ENCODE measurements around the gene ASS1.

ASS1 gene

GRCh38 chr9:130500340-130501180 lies 55.8 kb downstream of the ASS1 start:
- no peaks in the 10 kb centered on the region for H4K20me1 ChIP-seq (ENCODE audit: insufficient read depth, low read length)
- H3K9ac ChIP-seq (ENCODE audit: low read depth, low read length): no peak overlapping the region
- DNase-seq (no peak), ATAC-seq (ENCODE audit: insufficient read depth, low read depth) (no peak)
- H3K36me3 ChIP-seq (ENCODE audit: insufficient read depth, low read length): no peaks in the 10 kb centered on the region
- H3K4me3 ChIP-seq (ENCODE audit: low read depth in 1 of 2, low read length in 2 of 2): no peak overlapping the region
- H3K9me3 ChIP-seq (ENCODE audit: insufficient read depth, low read length, severe bottlenecking): peaks cover 3% of the 10 kb centered on the region
- no peaks in the 10 kb centered on the region for H3K4me1 ChIP-seq (ENCODE audit: insufficient read depth, low read length)
- no peak overlapping the region for H2AFZ ChIP-seq (ENCODE audit: low read depth, low read length)
- no peak overlapping the region for H3K27ac ChIP-seq (ENCODE audit: low read length)
- no peak for TF ChIP-seq CTCF (IDR thresholded peaks at IDR 0.05; ENCODE audit: borderline replicate concordance, extremely low read depth, low read length, poor library complexity, severe bottlenecking)
- TF ChIP-seq EZH2 (IDR thresholded peaks at IDR 0.05; ENCODE audit: borderline replicate concordance, low read depth, low read length, severe bottlenecking): no peak
- H3K27me3 ChIP-seq (ENCODE audit: insufficient read depth, low read length, poor library complexity): no peaks in the 10 kb centered on the region
- H3K4me2 ChIP-seq (ENCODE audit: insufficient read depth, low read length): no peak overlapping the region
- no peaks in the 10 kb centered on the region for H3K79me2 ChIP-seq (ENCODE audit: insufficient read depth, low read length)

- no peaks in the 10 kb centered on the region for H3K27me3 ChIP-seq (ENCODE audit: insufficient read depth, low read length, poor library complexity)
- no peak overlapping the region for H3K4me3 ChIP-seq (ENCODE audit: low read depth in 1 of 2, low read length in 2 of 2)
- H3K4me2 ChIP-seq (ENCODE audit: insufficient read depth, low read length): no peak overlapping the region
- no peaks in the 10 kb centered on the region for H4K20me1 ChIP-seq (ENCODE audit: insufficient read depth, low read length)
- ATAC-seq (ENCODE audit: insufficient read depth, low read depth): no peak
- no peaks in the 10 kb centered on the region for H3K9me3 ChIP-seq (ENCODE audit: insufficient read depth, low read length, severe bottlenecking)
- H2AFZ ChIP-seq (ENCODE audit: low read depth, low read length): no peak overlapping the region
- TF ChIP-seq CTCF (IDR thresholded peaks at IDR 0.05; ENCODE audit: borderline replicate concordance, extremely low read depth, low read length, poor library complexity, severe bottlenecking) (no peak), EZH2 (IDR thresholded peaks at IDR 0.05; ENCODE audit: borderline replicate concordance, low read depth, low read length, severe bottlenecking) (no peak)
- DNase-seq: no peak
- no peaks in the 10 kb centered on the region for H3K79me2 ChIP-seq (ENCODE audit: insufficient read depth, low read length)
- no peaks in the 10 kb centered on the region for H3K4me1 ChIP-seq (ENCODE audit: insufficient read depth, low read length)
- no peak overlapping the region for H3K27ac ChIP-seq (ENCODE audit: low read length)
- no peak overlapping the region for H3K9ac ChIP-seq (ENCODE audit: low read depth, low read length)
- H3K36me3 ChIP-seq (ENCODE audit: insufficient read depth, low read length): no peaks in the 10 kb centered on the region
Observed at GRCh38 chr9:130501639-130502038, 56.9 kb downstream of the ASS1 start.

GRCh38 chr9:130508218-130508617 lies 63.5 kb downstream of the ASS1 start:
- Histone ChIP-seq H3K4me3 (ENCODE audit: low read depth in 1 of 2, low read length in 2 of 2) (no peak overlapping the region), H3K79me2 (ENCODE audit: insufficient read depth, low read length) (no peaks in the 10 kb centered on the region), H4K20me1 (ENCODE audit: insufficient read depth, low read length) (no peaks in the 10 kb centered on the region), H3K4me2 (ENCODE audit: insufficient read depth, low read length) (no peak overlapping the region), H3K9ac (ENCODE audit: low read depth, low read length) (no peak overlapping the region), H3K9me3 (ENCODE audit: insufficient read depth, low read length, severe bottlenecking) (no peaks in the 10 kb centered on the region), H3K36me3 (ENCODE audit: insufficient read depth, low read length) (no peaks in the 10 kb centered on the region), H3K4me1 (ENCODE audit: insufficient read depth, low read length) (no peaks in the 10 kb centered on the region), H3K27me3 (ENCODE audit: insufficient read depth, low read length, poor library complexity) (no peaks in the 10 kb centered on the region), H2AFZ (ENCODE audit: low read depth, low read length) (no peak overlapping the region), H3K27ac (ENCODE audit: low read length) (no peak overlapping the region)
- ATAC-seq (ENCODE audit: insufficient read depth, low read depth): no peak
- DNase-seq: no peak
- TF ChIP-seq EZH2 (IDR thresholded peaks at IDR 0.05; ENCODE audit: borderline replicate concordance, low read depth, low read length, severe bottlenecking): no peak
- TF ChIP-seq CTCF (IDR thresholded peaks at IDR 0.05; ENCODE audit: borderline replicate concordance, extremely low read depth, low read length, poor library complexity, severe bottlenecking): no peak
